Measurements from ENCODE around the gene APLN.

DNA sequence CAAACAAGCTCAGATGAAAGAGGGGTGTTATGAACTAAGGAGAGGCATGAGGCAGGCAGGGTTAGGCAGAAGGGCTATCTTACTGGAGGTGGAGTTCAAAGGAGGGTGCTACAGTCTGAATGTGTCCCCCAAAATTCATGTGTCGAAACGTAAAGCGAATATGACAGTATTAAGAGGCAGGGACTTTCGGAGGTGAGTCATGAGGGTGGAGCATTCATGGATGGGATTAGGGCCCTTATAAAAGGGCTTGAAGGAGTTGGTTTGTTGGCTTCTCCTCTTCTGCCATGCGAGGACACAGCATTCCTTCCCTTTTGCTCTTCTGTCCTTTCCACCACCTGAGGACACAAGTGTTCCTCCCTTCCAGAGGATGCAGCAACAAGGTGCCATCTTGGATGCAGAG lies 22.9 kb downstream of the APLN start:
- no peak for TF ChIP-seq CTCF (IDR thresholded peaks at IDR 0.05)
- no peak for TF ChIP-seq POLR2A (IDR thresholded peaks at IDR 0.05)

Measured in testis (tissue), 2 donors.